Stimulated activated CD4-positive, alpha-beta T cell treated with anti-CD3 and anti-CD28 coated beads, Interleukin-15, amount 100 ng/mL, for 1 hour (primary cell): Measurements from ENCODE around the gene OR2G2.

ENCODE experiments used
- DNase-seq, 2 donors: peaks; one replicate each; pipeline ENCODE4 v3.0.0-alpha.2; 2020; ENCODE audit warnings: low read depth in 1 of 2, low spot score in 1 of 2

OR2G2 gene

GRCh38 chr1:247588060-247588459 lies at the start of gene OR2G2:
Gene OR2G2 (plus strand): TSS chr1:247588360. CDS start chr1:247588360, 0 bp downstream.
- DNase-seq = no peak

GRCh38 chr1:247538561-247538960 lies 49.6 kb upstream of the OR2G2 start:
- no peak for DNase-seq

- DNase-seq = no peak
Measured at GRCh38 chr1:247539215-247539614, 48.9 kb upstream of the OR2G2 start.

GRCh38 chr1:247540581-247540980 lies 47.6 kb upstream of the OR2G2 start:
- no peak for DNase-seq

GRCh38 chr1:247542811-247543210 lies 45.3 kb upstream of the OR2G2 start:
- DNase-seq = no peak

- DNase-seq = no peak
Measured at GRCh38 chr1:247548092-247548491, 40.1 kb upstream of the OR2G2 start.

- no peak for DNase-seq
Measured at GRCh38 chr1:247548769-247549182, 39.4 kb upstream of the OR2G2 start, which contains the start of gene GCSAML. Gene GCSAML (plus strand): TSS chr1:247549134. CDS start chr1:247549192, 58 bp downstream.

- no peak for DNase-seq
Measured at GRCh38 chr1:247551721-247552120, 36.4 kb upstream of the OR2G2 start.

- no peak for DNase-seq
Measured at GRCh38 chr1:247552231-247552630, 35.9 kb upstream of the OR2G2 start.

GRCh38 chr1:247557926-247558674 lies 30.1 kb upstream of the OR2G2 start:
- no peak for DNase-seq

GRCh38 chr1:247561711-247562110 lies 26.4 kb upstream of the OR2G2 start:
- no peak for DNase-seq

- no peak for DNase-seq
Measured at GRCh38 chr1:247562198-247562597, 26.0 kb upstream of the OR2G2 start.

- DNase-seq = no peak
Measured at GRCh38 chr1:247574236-247574635, 13.9 kb upstream of the OR2G2 start.

- no peak for DNase-seq
Measured at GRCh38 chr1:247574664-247575063, 13.5 kb upstream of the OR2G2 start.

- no peak for DNase-seq
Measured at GRCh38 chr1:247576514-247576913, 11.6 kb upstream of the OR2G2 start.

GRCh38 chr1:247578946-247579460 lies 9.2 kb upstream of the OR2G2 start:
- DNase-seq = no peak

- no peak for DNase-seq
Measured at GRCh38 chr1:247605286-247605685, 17.1 kb downstream of the OR2G2 start, which contains the start of gene OR2G3. Gene OR2G3 (plus strand): TSS chr1:247605586. CDS start chr1:247605586, 0 bp downstream.

- no peak for DNase-seq
Measured at GRCh38 chr1:247613405-247613804, 25.2 kb downstream of the OR2G2 start.

GRCh38 chr1:247614625-247615024 lies 26.5 kb downstream of the OR2G2 start:
- no peak for DNase-seq

GRCh38 chr1:247627951-247628350 lies 39.8 kb downstream of the OR2G2 start:
- DNase-seq = no peak

GRCh38 chr1:247638011-247638410 lies 49.9 kb downstream of the OR2G2 start:
- DNase-seq = no peak

GRCh38 chr1:247638781-247639180 lies 50.6 kb downstream of the OR2G2 start:
- DNase-seq = no peak
